NCI-H345 treated with DMSO at 0.1 percent for 48 hours (cell line): ENCODE measurements around the gene SERPING1.

ENCODE experiments used
- DNase-seq: peaks from one replicate; lab custom pipeline; 2025; ENCODE audit not compliant: unreplicated experiment; lab: John Stamatoyannopoulos, UW

Gene SERPING1

GRCh38 chr11:57597916-57598830 lies 688 bp downstream of the SERPING1 start:
- DNase-seq = no peak

GRCh38 chr11:57598831-57599155 lies 1.3 kb downstream of the SERPING1 start:
- no peak for DNase-seq

GRCh38 chr11:57599381-57599780 lies 1.9 kb downstream of the SERPING1 start:
- DNase-seq = no peak

- DNase-seq = no peak
Observed at GRCh38 chr11:57601297-57601696, 3.8 kb downstream of the SERPING1 start.

- no peak for DNase-seq
Observed at GRCh38 chr11:57604296-57605027, 7.0 kb downstream of the SERPING1 start.

- DNase-seq = no peak
Observed at GRCh38 chr11:57605028-57605420, 7.5 kb downstream of the SERPING1 start.

GRCh38 chr11:57610170-57610569 lies 12.7 kb downstream of the SERPING1 start:
- no peak for DNase-seq

- DNase-seq = no peak
Observed at GRCh38 chr11:57614234-57614772, 16.8 kb downstream of the SERPING1 start.

- no peak for DNase-seq
Observed at GRCh38 chr11:57615308-57615707, 17.8 kb downstream of the SERPING1 start.

- no peak for DNase-seq
Observed at GRCh38 chr11:57616595-57616994, 19.1 kb downstream of the SERPING1 start.

GRCh38 chr11:57618438-57618837 lies 21.0 kb downstream of the SERPING1 start:
- DNase-seq = no peak

GRCh38 chr11:57619331-57619730 lies 21.8 kb downstream of the SERPING1 start:
- no peak for DNase-seq

- no peak for DNase-seq
Observed at GRCh38 chr11:57620467-57620866, 23.0 kb downstream of the SERPING1 start.

GRCh38 chr11:57622263-57622662 lies 24.8 kb downstream of the SERPING1 start:
- no peak for DNase-seq

- DNase-seq = no peak
Observed at GRCh38 chr11:57624864-57625263, 27.4 kb downstream of the SERPING1 start.

GRCh38 chr11:57626895-57627294 lies 29.4 kb downstream of the SERPING1 start:
- no peak for DNase-seq

GRCh38 chr11:57630171-57630570 lies 32.7 kb downstream of the SERPING1 start:
- DNase-seq = no peak

- DNase-seq = no peak
Observed at GRCh38 chr11:57632116-57632515, 34.6 kb downstream of the SERPING1 start.

GRCh38 chr11:57633394-57634070 lies 36.0 kb downstream of the SERPING1 start:
- no peak for DNase-seq

- no peak for DNase-seq
Observed at GRCh38 chr11:57634311-57634710, 36.8 kb downstream of the SERPING1 start.

GRCh38 chr11:57635246-57635645 lies 37.8 kb downstream of the SERPING1 start:
- DNase-seq = no peak

- no peak for DNase-seq
Observed at GRCh38 chr11:57637626-57638004, 40.1 kb downstream of the SERPING1 start.
